ENCODE measurements around the gene PRDM8.

The PRDM8 gene

GRCh38 chr4:80156410-80156809 is 40.9 kb upstream of the PRDM8 start:
- TF ChIP-seq CTCF (IDR thresholded peaks at IDR 0.05; ENCODE audit: low read depth, low read length): no peak
- DNase-seq (ENCODE audit: low read depth in 2 of 2): no peak
- H3K4me3 ChIP-seq (replicated peaks in 1 of 2; ENCODE audit: low read depth in 2 of 2, low read length in 2 of 2): no peak overlapping the region

GRCh38 chr4:80161413-80162058 is 35.8 kb upstream of the PRDM8 start:
- DNase-seq (ENCODE audit: low read depth in 2 of 2): no peak
- no peak overlapping the region for H3K4me3 ChIP-seq (replicated peaks in 1 of 2; ENCODE audit: low read depth in 2 of 2, low read length in 2 of 2)
- no peak for TF ChIP-seq CTCF (IDR thresholded peaks at IDR 0.05; ENCODE audit: low read depth, low read length)

GRCh38 chr4:80162418-80162817 is 34.9 kb upstream of the PRDM8 start:
- no peak for DNase-seq (ENCODE audit: low read depth in 2 of 2)
- no peak for TF ChIP-seq CTCF (IDR thresholded peaks at IDR 0.05; ENCODE audit: low read depth, low read length)
- H3K4me3 ChIP-seq (replicated peaks in 1 of 2; ENCODE audit: low read depth in 2 of 2, low read length in 2 of 2): no peak overlapping the region

- TF ChIP-seq CTCF (IDR thresholded peaks at IDR 0.05; ENCODE audit: low read depth, low read length): no peak
- no peak overlapping the region for H3K4me3 ChIP-seq (replicated peaks in 1 of 2; ENCODE audit: low read depth in 2 of 2, low read length in 2 of 2)
- DNase-seq (ENCODE audit: low read depth in 2 of 2): no peak
Observed at GRCh38 chr4:80165855-80166254, 31.4 kb upstream of the PRDM8 start.

GRCh38 chr4:80171251-80171650 is 26.1 kb upstream of the PRDM8 start:
- TF ChIP-seq CTCF (IDR thresholded peaks at IDR 0.05; ENCODE audit: low read depth, low read length): no peak
- peak; percentile 68 to 81 for DNase-seq (ENCODE audit: low read depth in 2 of 2)
- H3K4me3 ChIP-seq (replicated peaks in 1 of 2; ENCODE audit: low read depth in 2 of 2, low read length in 2 of 2): no peak overlapping the region

GRCh38 chr4:80171656-80172055 is 25.6 kb upstream of the PRDM8 start:
- no peak for DNase-seq (ENCODE audit: low read depth in 2 of 2)
- no peak overlapping the region for H3K4me3 ChIP-seq (replicated peaks in 1 of 2; ENCODE audit: low read depth in 2 of 2, low read length in 2 of 2)

More at GRCh38 chr4:80171656-80172055, 25.6 kb upstream of the PRDM8 start:
- TF ChIP-seq CTCF (IDR thresholded peaks at IDR 0.05; ENCODE audit: low read depth, low read length): no peak
